NCI-H2171 treated with DMSO at 0.1 percent for 48 hours (cell line): ENCODE results near the gene FAM83E.

Experiments used
- DNase-seq: peaks from one replicate; lab custom pipeline; 2025; lab: John Stamatoyannopoulos, UW

FAM83E gene

GRCh38 chr19:48575931-48576622 lies 38.8 kb downstream of the FAM83E start:
- DNase-seq: no peak

- no peak for DNase-seq
Measured at GRCh38 chr19:48573163-48573505, 41.7 kb downstream of the FAM83E start.

- no peak for DNase-seq
Measured at GRCh38 chr19:48571378-48572162, 43.3 kb downstream of the FAM83E start.

- DNase-seq: no peak
Measured at GRCh38 chr19:48569814-48570213, 45.1 kb downstream of the FAM83E start.

GRCh38 chr19:48568345-48568886 lies 46.5 kb downstream of the FAM83E start:
- peak; percentile 58 for DNase-seq

GRCh38 chr19:48565090-48565489 lies 49.8 kb downstream of the FAM83E start:
- DNase-seq: no peak
